MCF 10A (cell line): ENCODE results near the gene GSTM2. TPM values are rescaled to one million over a fixed set of nuclear protein-coding genes. Genes with fewer than 3 reads are reported as not detected.
A peak's percentile ranks its signal among the peaks of the same experiment; 100 is the strongest.

ENCODE experiments used
- BruUV-seq: library from RNA; stranded (reverse); fragments of 400-500 nt; replicated peaks from 2 replicates; lab custom pipeline; 2021; lab: Mats Ljungman, UMichigan
- CTCF ChIA-PET: fragments of 300-600 bp; sonication (Branson Sonifier 250); formaldehyde crosslinking; extraction: SDS; loops from one replicate; lab custom pipeline; 2021; ENCODE audit warnings: antibody characterized with exemption, inconsistent platforms; lab: Yijun Ruan, JAX
- POLR2A ChIA-PET: fragments of 300-600, 350-650 bp; sonication (Branson Sonifier 250); formaldehyde crosslinking; extraction: SDS; loops from one replicate; lab custom pipeline; 2020; ENCODE audit warnings: antibody characterized with exemption, inconsistent platforms; lab: Yijun Ruan, JAX
- DNase-seq: peaks from one replicate; pipeline ENCODE4 v3.0.0-alpha.2; 2018; ENCODE audit not compliant: unreplicated experiment
- H3K27ac Mint-ChIP-seq: one replicate; pipeline ENCODE4 v1.8.0; 2022; ENCODE audit warnings: mild to moderate bottlenecking, low read depth, mixed read lengths; ENCODE audit not compliant: unreplicated experiment
- H3K27me3 Mint-ChIP-seq: one replicate; pipeline ENCODE4 v1.8.0; 2022; ENCODE audit warnings: mixed read lengths; ENCODE audit not compliant: insufficient read depth, unreplicated experiment
- H3K36me3 Mint-ChIP-seq: one replicate; pipeline ENCODE4 v1.8.0; 2022; ENCODE audit warnings: mild to moderate bottlenecking, moderate library complexity, mixed read lengths; ENCODE audit not compliant: insufficient read depth, unreplicated experiment
- H3K4me1 Mint-ChIP-seq: one replicate; pipeline ENCODE4 v1.8.0; 2022; ENCODE audit warnings: mixed read lengths; ENCODE audit not compliant: insufficient read depth, unreplicated experiment
- H3K4me3 Mint-ChIP-seq: one replicate; pipeline ENCODE4 v1.8.0; 2022; ENCODE audit warnings: mild to moderate bottlenecking, moderate library complexity, mixed read lengths; ENCODE audit not compliant: unreplicated experiment
- H3K9me3 Mint-ChIP-seq: one replicate; pipeline ENCODE4 v1.8.0; 2022; ENCODE audit warnings: mixed read lengths; ENCODE audit not compliant: unreplicated experiment
- CTCF ChIP-seq: fragments of 200-600 bp; IDR thresholded peaks from one replicate; pipeline ENCODE4 v1.8.0; 2022; ENCODE audit warnings: antibody characterized with exemption, mild to moderate bottlenecking; ENCODE audit not compliant: unreplicated experiment
- intact Hi-C: fragments of 100-400 bp; cut with micrococcal nuclease; formaldehyde crosslinking; loops from 2 replicates; pipeline ENCODE4 v1.14.1; 2022
- total RNA-seq: library from RNA; stranded (reverse); gene quantifications from 2 replicates; pipeline ENCODE4 v1.2.3, GENCODE V29; 2022

The GSTM2 gene
- total RNA-seq, 1 experiment from 2014 or later = 0.70 TPM

- no peak for TF ChIP-seq CTCF
- Mint-ChIP-seq H3K4me3 (no peak overlapping the region), H3K27me3 (no peaks in the 10 kb centered on the region), H3K27ac (no peak overlapping the region), H3K9me3 (no peaks in the 10 kb centered on the region), H3K36me3 (peaks cover 14% of the 10 kb centered on the region), H3K4me1 (peaks cover 8% of the 10 kb centered on the region)
- no TSS peak for BruUV-seq
- ChIA-PET CTCF (interaction anchor here (1.1 to 17.2 kb wide), 4 partner anchors 8 to 351 kb away, joined by 3 to 459 read pairs (median 45); partner anchors contain the start of gene AHCYL1), POLR2A (interaction anchor here (1.0 kb wide), 1 partner anchor 87 kb away, joined by 3 read pairs; the partner anchor contains the start of gene GNAI3)
- no peak for DNase-seq
- intact Hi-C loops = no loop called here
Observed at GRCh38 chr1:109634771-109635750, 32.8 kb upstream of the GSTM2 start.

- peaks cover 12% of the 10 kb centered on the region for H3K36me3 Mint-ChIP-seq
- H3K27me3 Mint-ChIP-seq = no peaks in the 10 kb centered on the region
- no peaks in the 10 kb centered on the region for H3K9me3 Mint-ChIP-seq
- POLR2A ChIA-PET = interaction anchor here (1.4 to 2.1 kb wide), 2 partner anchors 87 to 349 kb away, joined by 5 to 12 read pairs; partner anchors contain the start of genes AHCYL1 and GNAI3
- no peak for TF ChIP-seq CTCF
- no TSS peak for BruUV-seq
- H3K4me3 Mint-ChIP-seq = no peak overlapping the region
- H3K27ac Mint-ChIP-seq = no peak overlapping the region
- no peak for DNase-seq
- intact Hi-C loops = no loop called here
- CTCF ChIA-PET = interaction anchor here (1.1 to 17.2 kb wide), 4 partner anchors 90 to 350 kb away, joined by 4 to 459 read pairs (median 45); partner anchors contain the start of gene AHCYL1
- peaks cover 8% of the 10 kb centered on the region for H3K4me1 Mint-ChIP-seq
Observed at GRCh38 chr1:109635862-109636200, 32.0 kb upstream of the GSTM2 start.

DNA sequence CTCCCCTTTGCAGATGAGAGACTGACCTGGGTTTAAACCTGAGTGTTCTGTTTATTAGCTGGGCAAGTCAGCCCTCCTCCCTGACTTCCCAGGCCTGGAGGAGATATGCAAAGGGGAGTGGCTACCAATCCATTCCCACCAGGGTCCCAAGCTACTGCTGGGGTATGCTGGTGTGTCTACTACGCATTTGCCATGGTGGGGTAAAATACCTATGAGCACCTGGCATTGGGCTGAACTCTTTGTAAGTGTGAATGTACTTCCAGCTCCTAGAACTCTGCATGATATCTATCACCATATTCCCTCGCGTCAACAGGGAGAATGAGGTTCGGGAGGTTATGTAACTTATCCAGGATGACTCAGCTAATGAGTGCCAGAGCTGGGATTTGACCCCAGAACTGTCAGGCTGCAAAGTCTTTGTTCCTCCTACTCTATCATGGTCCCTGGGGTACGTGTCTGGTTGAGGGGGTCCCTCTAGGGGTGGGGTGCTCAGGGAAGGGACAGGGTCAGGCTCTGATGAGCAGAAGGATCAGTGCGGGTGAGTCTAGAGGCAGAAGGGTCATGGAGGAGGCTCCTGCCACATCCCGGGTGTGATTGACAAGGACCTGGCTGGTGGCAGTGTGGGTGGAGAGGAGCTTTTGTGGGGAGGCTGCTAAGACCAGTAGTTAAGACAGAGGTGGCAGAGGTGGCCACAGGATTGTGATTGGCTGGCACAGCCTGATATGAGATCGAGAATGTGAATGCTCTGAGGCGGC is 31.5 kb upstream of the GSTM2 start:
- CTCF ChIA-PET = interaction anchor here (0.7 to 17.2 kb wide), 7 partner anchors 28 to 349 kb away, joined by 3 to 459 read pairs (median 6); partner anchors contain the start of gene AHCYL1
- POLR2A ChIA-PET = interaction anchor here (1.4 to 2.1 kb wide), 3 partner anchors 16 to 349 kb away, joined by 4 to 12 read pairs (median 5); partner anchors contain the start of genes AHCYL1 and GNAI3
- DNase-seq = peak; percentile 64

More for the DNA sequence above, 31.5 kb upstream of the GSTM2 start:
- Mint-ChIP-seq H3K27ac (no peak overlapping the region), H3K9me3 (no peaks in the 10 kb centered on the region), H3K36me3 (peaks cover 6% of the 10 kb centered on the region), H3K4me1 (peaks cover 8% of the 10 kb centered on the region), H3K27me3 (no peaks in the 10 kb centered on the region), H3K4me3 (no peak overlapping the region)
- intact Hi-C loops = no loop called here
- no peak for TF ChIP-seq CTCF
- no TSS peak for BruUV-seq
